Peyer's patch (tissue), 4 donors: ENCODE data around the gene CLC. TPM values are rescaled to one million over a fixed set of nuclear protein-coding genes. Genes with fewer than 3 reads are reported as not detected.
"Not testable (repeated sequence)": the region's sequence is repeated elsewhere in the genome, so short reads cannot be mapped to it uniquely, and the experiment has no call there.

ENCODE experiments used
- DNase-seq, 3 donors: peaks; one replicate each; pipeline ENCODE4 v3.0.0-alpha.2; 2017 to 2019
- H3K27ac ChIP-seq, 4 donors: fragments of 200-600 bp; sonication (generic); one replicate each; pipeline ENCODE4 v1.5.1; 2016 to 2019
- H3K27me3 ChIP-seq, 2 donors: fragments of 200-600 bp; sonication (generic); one replicate each; pipeline ENCODE4 v1.5.1; 2019
- H3K36me3 ChIP-seq, 3 donors: fragments of 200-600 bp; sonication (generic); one replicate each; pipeline ENCODE4 v1.5.1; 2016 to 2019
- H3K4me1 ChIP-seq, 4 donors: fragments of 200-600 bp; sonication (generic); one replicate each; pipeline ENCODE4 v1.5.1; 2016 to 2019
- H3K4me3 ChIP-seq, 4 donors: fragments of 200-600 bp; sonication (generic); 1 replicate in 3 of 4; 2 replicates in 1 of 4; pipeline ENCODE4 v1.5.1; 2016 to 2019; ENCODE audit warnings: mild to moderate bottlenecking in 1 of 4
- H3K9me3 ChIP-seq, 4 donors: fragments of 200-600 bp; sonication (generic); one replicate each; pipeline ENCODE4 v1.5.1; 2016 to 2019; ENCODE audit warnings: mild to moderate bottlenecking in 1 of 4
- CTCF ChIP-seq, 6 experiments: fragments of 450-650 bp in 4 of 6; fragments of 200-600 bp in 2 of 6; sonication (generic) in 1 of 6; IDR thresholded peaks; one replicate each; pipeline ENCODE4 v1.5.1; 2017 to 2019; ENCODE audit warnings: antibody characterized with exemption in 6 of 6, mild to moderate bottlenecking in 3 of 6, moderate library complexity in 1 of 6
- POLR2A ChIP-seq, 2 donors: fragments of 450-650 bp; IDR thresholded peaks; one replicate each; pipeline ENCODE4 v1.5.1; 2017; ENCODE audit warnings: antibody characterized with exemption in 2 of 2, mild to moderate bottlenecking in 2 of 2, moderate library complexity in 2 of 2
- total RNA-seq, 4 donors: library from RNA; depleted of rRNA; stranded (reverse); fragments of >200 nt; gene quantifications; one replicate each; pipeline ENCODE4 v1.1.0, GENCODE V29; 2016

CLC gene
- total RNA-seq, 4 donors from 2014 or later = not detected

- H3K36me3 ChIP-seq = no peaks in the 10 kb centered on the region
- no peaks in the 10 kb centered on the region for H3K9me3 ChIP-seq
- peak in 2 of 3 donors; percentile 25 to 77 for DNase-seq
Observed at GRCh38 chr19:39765091-39766076, 27.6 kb upstream of the CLC start.

GRCh38 chr19:39761851-39762250 is 24.0 kb upstream of the CLC start:
- not testable (repeated sequence) for H3K27me3 ChIP-seq, DNase-seq, H3K9me3 ChIP-seq, H3K4me3 ChIP-seq, H3K27ac ChIP-seq, H3K36me3 ChIP-seq, H3K4me1 ChIP-seq

More at GRCh38 chr19:39765091-39766076, 27.6 kb upstream of the CLC start:
- H3K4me3 ChIP-seq = no peak overlapping the region
- H3K4me1 ChIP-seq = no peaks in the 10 kb centered on the region
- TF ChIP-seq CTCF (IDR thresholded peaks at IDR 0.05) = peak in 5 of 6 experiments; percentile 43 to 75 (median 55)
- TF ChIP-seq POLR2A (IDR thresholded peaks at IDR 0.05) = no peak
- no peaks in the 10 kb centered on the region for H3K27me3 ChIP-seq
- no peak overlapping the region for H3K27ac ChIP-seq

- Histone ChIP-seq H3K4me3 (no peak overlapping the region), H3K27ac (no peak overlapping the region), H3K36me3 (no peaks in the 10 kb centered on the region), H3K27me3 (no peaks in the 10 kb centered on the region), H3K4me1 (no peaks in the 10 kb centered on the region), H3K9me3 (no peaks in the 10 kb centered on the region)
- TF ChIP-seq POLR2A (IDR thresholded peaks at IDR 0.05) = no peak
- DNase-seq = no peak
Observed at GRCh38 chr19:39759457-39760184, 21.8 kb upstream of the CLC start.

- DNase-seq = no peak
- TF ChIP-seq POLR2A (IDR thresholded peaks at IDR 0.05) = no peak
- no peak for TF ChIP-seq CTCF (IDR thresholded peaks at IDR 0.05)
- H3K36me3 ChIP-seq = no peaks in the 10 kb centered on the region
- no peaks in the 10 kb centered on the region for H3K4me1 ChIP-seq
- H3K4me3 ChIP-seq = no peak overlapping the region
- no peaks in the 10 kb centered on the region for H3K9me3 ChIP-seq
- H3K27me3 ChIP-seq = no peaks in the 10 kb centered on the region
- H3K27ac ChIP-seq = no peak overlapping the region
Observed at GRCh38 chr19:39754971-39755370, 17.1 kb upstream of the CLC start.

- no peak for TF ChIP-seq CTCF (IDR thresholded peaks at IDR 0.05)
- TF ChIP-seq POLR2A (IDR thresholded peaks at IDR 0.05) = no peak
- Histone ChIP-seq H3K36me3 (no peaks in the 10 kb centered on the region), H3K27ac (no peak overlapping the region), H3K4me1 (no peaks in the 10 kb centered on the region), H3K27me3 (no peaks in the 10 kb centered on the region), H3K4me3 (no peak overlapping the region), H3K9me3 (no peaks in the 10 kb centered on the region)
- no peak for DNase-seq
Observed at GRCh38 chr19:39754544-39754943, 16.7 kb upstream of the CLC start.

- TF ChIP-seq POLR2A (IDR thresholded peaks at IDR 0.05) (no peak), CTCF (IDR thresholded peaks at IDR 0.05) (no peak)
- Histone ChIP-seq H3K36me3 (no peaks in the 10 kb centered on the region), H3K27ac (no peak overlapping the region), H3K4me1 (no peaks in the 10 kb centered on the region), H3K27me3 (no peaks in the 10 kb centered on the region), H3K9me3 (no peaks in the 10 kb centered on the region), H3K4me3 (no peak overlapping the region)
- DNase-seq = no peak
Observed at GRCh38 chr19:39752795-39753194, 15.0 kb upstream of the CLC start.
